PFSK-1 (cell line): ENCODE measurements around the gene RAI2.

Experiments used
- FOXP2 ChIP-seq: optimal IDR thresholded peaks from 2 replicates; pipeline ENCODE3; 2011; ENCODE audit warnings: borderline replicate concordance, control low read depth, inconsistent platforms; ENCODE audit not compliant: insufficient read depth; ENCODE audit errors: extremely low read length, extremely low read depth
- POLR2AphosphoS5 ChIP-seq: IDR thresholded peaks from 2 replicates; pipeline ENCODE4 v1.6.1; 2012; ENCODE audit warnings: low read depth, mild to moderate bottlenecking, control low read depth, low read length, moderate library complexity
- REST ChIP-seq, 2 experiments: IDR thresholded peaks; 2 replicates each; pipeline versions ENCODE4 v1.6.1 to v1.8.0; 2011 to 2012; ENCODE audit warnings: low read depth in 2 of 2, low read length in 2 of 2, control low read depth in 1 of 2, inconsistent platforms in 1 of 2, mild to moderate bottlenecking in 1 of 2, moderate library complexity in 1 of 2; ENCODE audit not compliant: insufficient read depth in 1 of 2
- SIN3A ChIP-seq: IDR thresholded peaks from 2 replicates; pipeline ENCODE4 v1.6.1; 2012; ENCODE audit warnings: mild to moderate bottlenecking, low read length, moderate library complexity, borderline replicate concordance; ENCODE audit not compliant: insufficient read depth
- TAF1 ChIP-seq: IDR thresholded peaks from 2 replicates; pipeline ENCODE4 v1.6.1; 2012; ENCODE audit warnings: low read length, control low read depth, borderline replicate concordance; ENCODE audit not compliant: insufficient read depth

The RAI2 gene

DNA sequence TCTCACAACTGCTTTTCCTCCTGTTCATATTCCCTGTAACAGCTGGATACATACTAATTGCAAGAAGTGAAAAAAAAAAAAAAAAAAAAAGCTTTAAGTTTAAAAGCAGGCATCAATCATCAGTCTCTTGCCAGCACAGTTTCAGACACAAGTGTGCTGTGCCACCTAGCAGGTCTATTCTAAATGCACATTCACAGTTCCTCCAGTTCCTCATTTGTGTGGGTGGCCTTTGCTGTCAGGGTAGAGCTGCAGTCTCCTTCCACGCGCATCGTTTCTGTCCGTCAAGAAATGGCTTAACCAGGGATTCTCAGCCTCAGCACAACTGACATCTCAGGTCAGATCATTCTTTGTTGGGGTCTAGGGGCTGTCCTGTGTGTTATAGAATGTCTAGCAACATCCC lies 62.2 kb downstream of the RAI2 start:
- no peak for TF ChIP-seq POLR2AphosphoS5
- TF ChIP-seq REST (IDR thresholded peaks at IDR 0.05; ENCODE audit: insufficient read depth in 1 of 2, low read depth in 2 of 2, low read length in 2 of 2), result no peak
- TF ChIP-seq FOXP2, result no peak
- no peak for TF ChIP-seq SIN3A
- no peak for TF ChIP-seq TAF1

DNA sequence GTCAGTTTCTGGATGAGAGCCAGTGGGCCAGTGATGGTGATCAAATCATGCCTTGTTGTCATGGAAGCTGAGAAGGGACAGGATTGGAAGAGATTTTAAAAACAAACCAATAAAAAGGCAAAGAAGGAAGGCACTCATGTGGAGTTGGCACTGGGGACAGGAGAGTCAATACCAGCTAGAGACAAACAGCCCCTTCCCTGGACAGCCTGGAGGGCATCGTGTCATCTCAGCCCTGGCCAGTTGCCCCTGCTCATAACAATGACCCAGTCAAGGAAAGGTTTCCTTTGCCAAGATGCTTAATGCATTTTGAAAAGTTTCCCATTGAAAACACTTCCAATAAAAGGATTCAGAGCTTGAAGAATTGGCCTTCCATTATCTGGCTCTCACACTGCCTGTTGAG lies 68.3 kb downstream of the RAI2 start:
- no peak for TF ChIP-seq REST (IDR thresholded peaks at IDR 0.05; ENCODE audit: insufficient read depth in 1 of 2, low read depth in 2 of 2, low read length in 2 of 2)
- no peak for TF ChIP-seq SIN3A
- TF ChIP-seq POLR2AphosphoS5, result no peak
- no peak for TF ChIP-seq FOXP2
- no peak for TF ChIP-seq TAF1

DNA sequence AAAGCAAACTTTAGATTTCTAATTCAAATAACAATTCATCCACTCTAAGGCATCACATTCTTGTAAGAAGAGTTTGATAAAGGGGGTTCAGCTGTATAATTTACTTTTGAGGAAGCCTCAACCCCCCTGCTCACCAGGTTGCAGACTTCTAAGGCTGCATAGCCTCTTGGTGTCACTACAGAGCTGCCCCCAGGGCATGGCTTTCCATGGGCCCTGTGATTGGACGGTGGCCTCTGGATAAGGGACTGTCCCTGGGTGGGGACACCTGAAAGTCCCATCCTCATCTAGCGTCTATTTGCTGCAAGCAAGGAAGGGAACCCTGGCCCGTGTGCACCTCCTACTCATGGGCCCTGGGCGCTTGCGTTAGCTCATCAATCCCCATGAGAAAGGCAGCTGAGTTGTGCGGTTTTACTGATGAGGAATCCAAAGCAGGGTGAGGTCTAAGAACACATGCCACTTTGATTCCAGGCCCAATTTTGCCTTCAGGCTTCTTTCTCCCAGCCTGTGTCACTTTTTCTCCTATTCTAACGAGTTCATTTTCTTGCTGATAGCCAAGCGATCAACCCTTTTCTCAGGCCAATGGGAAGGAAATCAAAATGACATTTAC lies 72.0 kb downstream of the RAI2 start:
- TF ChIP-seq TAF1 (no peak), REST (IDR thresholded peaks at IDR 0.05; ENCODE audit: insufficient read depth in 1 of 2, low read depth in 2 of 2, low read length in 2 of 2) (no peak), FOXP2 (no peak), POLR2AphosphoS5 (no peak), SIN3A (no peak)

DNA sequence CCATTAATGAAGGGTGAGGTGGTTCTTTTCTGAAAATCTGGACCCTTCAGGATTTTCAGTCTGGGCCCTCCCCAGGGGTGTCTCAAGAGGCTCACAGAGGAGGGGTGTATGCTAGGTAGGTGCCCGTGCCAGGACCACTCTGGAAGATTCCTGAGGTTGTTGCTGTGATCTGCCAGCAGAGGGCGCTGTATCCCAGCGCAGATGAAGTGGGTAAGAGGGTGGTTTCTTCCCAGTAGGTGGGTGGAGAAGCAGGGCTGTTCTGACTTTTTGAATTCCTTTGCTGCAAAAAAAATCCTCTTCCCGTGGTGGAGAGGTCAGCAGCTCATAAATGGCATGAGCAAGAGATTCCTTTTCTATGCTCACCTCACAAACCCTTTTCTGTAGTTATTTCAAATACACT lies 72.7 kb downstream of the RAI2 start:
- TF ChIP-seq POLR2AphosphoS5 (no peak), TAF1 (no peak), SIN3A (no peak), REST (IDR thresholded peaks at IDR 0.05; ENCODE audit: insufficient read depth in 1 of 2, low read depth in 2 of 2, low read length in 2 of 2) (no peak), FOXP2 (no peak)

- no peak for TF ChIP-seq SIN3A
- TF ChIP-seq FOXP2, result no peak
These were observed 73.5 kb downstream of the RAI2 start for GRCh38 chrX:17787557-17787956.

DNA sequence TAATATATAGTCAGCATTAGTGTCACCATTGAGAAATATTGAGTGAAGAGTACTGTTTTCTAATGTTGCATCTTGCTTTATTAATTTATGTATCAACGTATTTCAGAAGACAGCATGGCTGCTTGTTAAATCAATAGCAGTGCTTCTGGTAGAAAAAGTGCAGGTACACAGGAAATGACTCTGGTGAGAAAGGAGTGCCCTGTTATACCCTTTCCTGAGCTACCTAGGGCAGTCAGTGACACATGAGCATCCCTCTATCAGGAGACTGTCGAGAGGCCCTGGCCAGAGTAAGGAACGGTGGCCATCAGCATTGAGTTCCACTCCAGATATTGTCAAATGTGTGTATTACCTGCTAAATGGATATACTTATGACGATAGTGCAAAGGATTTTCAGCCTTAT lies 81.7 kb downstream of the RAI2 start:
- TF ChIP-seq POLR2AphosphoS5 (no peak), TAF1 (no peak), REST (IDR thresholded peaks at IDR 0.05; ENCODE audit: insufficient read depth in 1 of 2, low read depth in 2 of 2, low read length in 2 of 2) (no peak), SIN3A (no peak), FOXP2 (no peak)
